ENCODE data around the gene FYB1. TPM values are rescaled to one million over a fixed set of nuclear protein-coding genes. Genes with fewer than 3 reads are reported as not detected.

FYB1 gene
- total RNA-seq, 4 donors from 2014 or later: 1.8 to 16.5 (median 4.8) TPM

DNA sequence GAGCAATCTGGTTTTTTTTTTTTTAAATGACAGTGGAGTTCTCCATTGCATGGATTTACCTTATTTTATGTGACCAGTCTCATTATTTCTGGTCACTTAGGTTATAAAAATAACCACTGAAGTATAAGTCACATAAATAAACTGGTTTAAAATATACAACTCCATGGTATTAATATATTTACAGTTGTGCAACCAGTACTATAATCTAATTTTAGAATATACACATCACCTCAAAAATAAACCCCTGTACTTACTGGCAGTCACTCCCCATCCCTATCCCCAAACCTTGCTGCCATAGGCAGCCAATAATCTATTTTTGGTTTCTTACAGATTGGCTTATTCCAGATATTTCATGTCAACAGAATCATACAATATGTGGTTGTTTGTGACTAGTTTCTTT is 57.8 kb downstream of the FYB1 start:
- intact Hi-C loops (cut with DNase I; ENCODE audit: low total_unique reads): no loop called here
- H3K4me3 ChIP-seq: no peak overlapping the region
- no peak overlapping the region for H3K27ac ChIP-seq
- TF ChIP-seq, protein P1, sequence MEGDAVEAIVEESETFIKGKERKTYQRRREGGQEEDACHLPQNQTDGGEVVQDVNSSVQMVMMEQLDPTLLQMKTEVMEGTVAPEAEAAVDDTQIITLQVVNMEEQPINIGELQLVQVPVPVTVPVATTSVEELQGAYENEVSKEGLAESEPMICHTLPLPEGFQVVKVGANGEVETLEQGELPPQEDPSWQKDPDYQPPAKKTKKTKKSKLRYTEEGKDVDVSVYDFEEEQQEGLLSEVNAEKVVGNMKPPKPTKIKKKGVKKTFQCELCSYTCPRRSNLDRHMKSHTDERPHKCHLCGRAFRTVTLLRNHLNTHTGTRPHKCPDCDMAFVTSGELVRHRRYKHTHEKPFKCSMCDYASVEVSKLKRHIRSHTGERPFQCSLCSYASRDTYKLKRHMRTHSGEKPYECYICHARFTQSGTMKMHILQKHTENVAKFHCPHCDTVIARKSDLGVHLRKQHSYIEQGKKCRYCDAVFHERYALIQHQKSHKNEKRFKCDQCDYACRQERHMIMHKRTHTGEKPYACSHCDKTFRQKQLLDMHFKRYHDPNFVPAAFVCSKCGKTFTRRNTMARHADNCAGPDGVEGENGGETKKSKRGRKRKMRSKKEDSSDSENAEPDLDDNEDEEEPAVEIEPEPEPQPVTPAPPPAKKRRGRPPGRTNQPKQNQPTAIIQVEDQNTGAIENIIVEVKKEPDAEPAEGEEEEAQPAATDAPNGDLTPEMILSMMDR (IDR thresholded peaks at IDR 0.05): no peak
- no peak for TF ChIP-seq POLR2A (IDR thresholded peaks at IDR 0.05)
- H3K36me3 ChIP-seq: no peaks in the 10 kb centered on the region
- peaks cover 0 to 9% of the 10 kb centered on the region in 2 donors for H3K4me1 ChIP-seq
- no peaks in the 10 kb centered on the region for H3K27me3 ChIP-seq
- no peak for DNase-seq
- H3K9me3 ChIP-seq: no peaks in the 10 kb centered on the region

DNA sequence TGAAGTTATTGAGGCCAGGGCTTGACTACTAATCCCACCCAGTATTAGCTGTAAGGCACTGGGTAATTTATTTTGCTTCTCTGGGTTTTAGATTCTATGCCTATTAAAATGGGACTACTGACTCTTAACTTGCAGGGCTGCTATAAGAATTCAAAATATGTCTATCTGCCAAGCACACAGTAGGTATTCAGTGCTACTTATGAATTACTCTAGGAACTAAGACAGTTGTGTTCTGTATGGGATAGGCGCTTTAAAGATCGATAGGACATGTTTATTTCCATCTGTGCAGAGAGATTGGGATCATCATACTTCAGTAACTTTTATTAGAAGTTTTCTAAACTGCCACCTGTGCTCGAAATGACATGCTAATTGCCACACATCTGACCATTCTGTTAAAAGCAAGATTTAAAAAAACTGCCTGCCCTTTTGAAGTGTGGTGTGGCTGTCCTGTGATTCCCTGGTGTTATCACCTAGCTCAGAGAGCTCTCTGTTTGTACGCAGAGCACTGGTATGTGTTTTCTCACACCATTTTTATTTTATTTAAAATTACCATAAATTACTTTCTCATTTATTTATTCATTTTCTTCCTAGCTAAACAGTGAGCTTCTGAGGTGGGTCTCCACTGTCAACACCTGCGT is 58.7 kb downstream of the FYB1 start:
- intact Hi-C loops (cut with DNase I; ENCODE audit: low total_unique reads): no loop called here
- H3K4me3 ChIP-seq: no peak overlapping the region
- no peaks in the 10 kb centered on the region for H3K36me3 ChIP-seq
- no peak overlapping the region for H3K27ac ChIP-seq
- no peaks in the 10 kb centered on the region for H3K27me3 ChIP-seq
- peaks cover 0 to 9% of the 10 kb centered on the region in 2 donors for H3K4me1 ChIP-seq
- no peak for TF ChIP-seq POLR2A (IDR thresholded peaks at IDR 0.05)
- TF ChIP-seq, protein P1 (IDR thresholded peaks at IDR 0.05): no peak
- no peak for DNase-seq
- H3K9me3 ChIP-seq: no peaks in the 10 kb centered on the region

DNA sequence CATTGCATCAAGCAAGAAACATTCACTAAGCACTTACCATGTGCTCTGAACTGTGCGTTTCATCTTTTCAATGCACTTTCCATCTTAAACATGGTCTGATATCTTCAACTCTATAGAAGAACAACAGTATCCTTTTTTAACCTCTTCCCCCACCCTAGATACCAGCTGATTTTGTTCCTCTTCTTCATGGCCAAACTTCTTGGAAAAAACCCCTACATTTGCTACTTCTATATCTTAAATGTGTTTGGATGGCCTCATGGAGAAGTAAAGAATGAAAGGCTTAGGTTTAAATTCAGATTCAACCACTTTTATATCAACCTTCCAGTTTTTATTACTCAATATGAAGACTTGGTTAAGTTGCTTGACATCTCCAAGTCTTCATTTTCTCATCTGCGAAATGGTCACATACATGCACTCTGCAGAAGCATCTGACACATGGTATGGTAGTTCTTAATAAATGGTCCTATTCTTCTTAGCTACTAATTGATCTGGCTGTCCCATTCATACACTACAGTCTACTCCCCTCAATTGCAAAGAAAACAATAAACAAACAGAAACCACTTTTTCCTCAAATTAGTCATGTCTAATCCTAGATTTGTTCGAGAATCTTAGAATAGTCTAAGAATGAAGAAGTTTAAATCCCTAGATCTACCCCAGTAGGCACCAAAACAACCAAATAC is 59.4 kb downstream of the FYB1 start:
- DNase-seq: no peak
- Histone ChIP-seq H3K9me3 (no peaks in the 10 kb centered on the region), H3K4me3 (no peak overlapping the region), H3K27ac (no peak overlapping the region), H3K36me3 (no peaks in the 10 kb centered on the region), H3K4me1 (peaks cover 0 to 9% of the 10 kb centered on the region in 2 donors), H3K27me3 (no peaks in the 10 kb centered on the region)
- intact Hi-C loops (cut with DNase I; ENCODE audit: low total_unique reads): no loop called here
- TF ChIP-seq, protein P1 (IDR thresholded peaks at IDR 0.05): no peak
- no peak for TF ChIP-seq POLR2A (IDR thresholded peaks at IDR 0.05)

DNA sequence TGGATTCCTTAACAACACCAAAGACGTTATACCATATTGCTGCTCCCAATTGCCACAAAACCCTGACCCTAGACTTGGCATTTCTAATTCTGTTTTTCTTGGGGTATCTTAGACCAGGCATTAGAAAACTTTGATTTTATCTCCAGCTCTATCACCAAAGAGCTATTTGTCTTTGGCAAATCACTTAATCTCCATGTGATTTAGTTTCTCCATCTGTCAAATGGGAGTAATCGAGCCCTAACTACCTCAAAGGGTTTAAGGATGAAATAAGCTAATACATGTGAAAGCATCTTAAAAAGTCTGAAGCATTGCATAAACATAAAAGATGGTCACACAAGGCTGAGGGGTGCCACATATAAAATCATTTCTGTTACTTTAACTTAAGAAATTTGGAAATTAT is 60.6 kb downstream of the FYB1 start:
- no peaks in the 10 kb centered on the region for H3K9me3 ChIP-seq
- TF ChIP-seq, protein P1 (IDR thresholded peaks at IDR 0.05): no peak
- no peak for TF ChIP-seq POLR2A (IDR thresholded peaks at IDR 0.05)
- H3K36me3 ChIP-seq: no peaks in the 10 kb centered on the region
- H3K27me3 ChIP-seq: no peaks in the 10 kb centered on the region
- peaks cover 0 to 9% of the 10 kb centered on the region in 2 donors for H3K4me1 ChIP-seq
- no peak for DNase-seq
- no peak overlapping the region for H3K4me3 ChIP-seq
- intact Hi-C loops (cut with DNase I; ENCODE audit: low total_unique reads): no loop called here
- no peak overlapping the region for H3K27ac ChIP-seq

DNA sequence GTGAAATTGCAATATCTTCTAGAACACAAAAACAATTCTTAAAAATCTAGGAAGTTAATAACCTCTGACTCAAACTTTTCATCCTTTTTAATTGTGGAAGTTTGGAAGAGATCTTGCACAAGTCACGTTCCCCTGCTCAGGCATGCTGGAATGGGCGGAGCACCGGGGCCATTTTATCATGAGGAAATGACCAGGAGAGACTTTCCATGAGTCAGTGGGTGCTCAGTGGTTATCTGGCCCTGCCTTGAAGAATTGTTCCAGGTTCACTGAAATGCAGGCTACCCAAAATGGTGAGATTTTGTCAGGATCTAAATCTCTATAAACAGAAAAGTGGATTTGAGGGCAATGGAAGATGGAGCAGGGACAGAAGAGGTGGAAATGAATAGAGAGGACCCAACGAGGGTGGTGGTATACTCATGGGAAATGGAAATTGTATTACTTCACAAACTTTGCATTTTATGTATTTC is 61.2 kb downstream of the FYB1 start:
- Histone ChIP-seq H3K36me3 (no peaks in the 10 kb centered on the region), H3K9me3 (no peaks in the 10 kb centered on the region), H3K4me3 (no peak overlapping the region), H3K27me3 (no peaks in the 10 kb centered on the region), H3K27ac (no peak overlapping the region), H3K4me1 (peaks cover 0 to 9% of the 10 kb centered on the region in 2 donors)
- TF ChIP-seq, protein P1 (IDR thresholded peaks at IDR 0.05): no peak
- no peak for TF ChIP-seq POLR2A (IDR thresholded peaks at IDR 0.05)
- DNase-seq: no peak
- intact Hi-C loops (cut with DNase I; ENCODE audit: low total_unique reads): no loop called here
